GM18909 (cell line): ENCODE measurements around the gene CCL26.
A peak's percentile ranks its signal among the peaks of the same experiment; 100 is the strongest.
"Not testable (repeated sequence)": the region's sequence is repeated elsewhere in the genome, so short reads cannot be mapped to it uniquely, and the experiment has no call there.

ENCODE experiments used
- ATAC-seq: cut with Tn5 transposase; IDR thresholded peaks from one replicate; pipeline ENCODE4 v1.9.1; 2021; ENCODE audit warnings: mild to moderate bottlenecking; ENCODE audit not compliant: unreplicated experiment, poor library complexity

Gene CCL26

DNA sequence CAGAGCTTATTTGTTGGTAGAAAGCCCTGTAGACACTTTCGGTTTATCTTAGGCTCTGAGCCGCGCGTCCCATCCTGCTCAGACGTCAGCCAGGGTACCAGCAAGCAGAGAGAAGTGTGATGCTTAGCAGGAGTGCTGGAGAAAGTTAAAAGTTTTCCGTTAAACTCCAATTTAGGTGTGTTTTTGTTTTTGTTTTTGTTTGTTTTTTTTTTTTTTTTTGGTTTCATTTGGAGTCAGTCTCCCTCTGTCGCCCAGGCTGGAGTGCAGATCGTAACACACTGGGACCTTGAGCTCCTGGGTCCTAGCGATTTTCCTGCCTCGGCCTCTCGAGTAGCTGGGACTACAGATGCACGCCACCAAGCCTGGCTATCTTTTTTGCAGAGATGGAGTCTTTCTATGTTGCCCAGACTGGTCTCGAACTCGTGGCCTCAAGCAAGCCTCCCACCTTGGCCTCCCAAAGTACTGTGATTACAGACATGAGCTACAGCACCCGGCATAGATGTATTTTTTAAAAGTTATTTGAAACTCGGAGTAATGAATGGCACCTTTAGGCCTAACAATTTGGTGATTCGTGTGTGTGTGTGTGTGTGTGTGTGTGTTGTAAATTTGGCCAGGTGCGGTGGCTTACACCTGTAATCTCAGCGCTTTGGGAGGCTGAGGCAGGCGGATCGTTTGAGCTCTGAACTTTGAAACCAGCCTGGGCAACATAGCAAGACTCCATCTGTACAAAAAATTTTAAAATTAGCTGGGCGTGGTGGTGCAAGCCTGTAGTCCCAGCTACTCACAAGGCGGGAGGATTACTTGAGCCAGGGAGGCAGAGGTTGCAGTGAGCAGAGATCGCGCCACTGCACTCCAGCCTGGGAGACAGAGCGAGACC lies 32.0 kb downstream of the CCL26 start:
- ATAC-seq, result peak; percentile 25

DNA sequence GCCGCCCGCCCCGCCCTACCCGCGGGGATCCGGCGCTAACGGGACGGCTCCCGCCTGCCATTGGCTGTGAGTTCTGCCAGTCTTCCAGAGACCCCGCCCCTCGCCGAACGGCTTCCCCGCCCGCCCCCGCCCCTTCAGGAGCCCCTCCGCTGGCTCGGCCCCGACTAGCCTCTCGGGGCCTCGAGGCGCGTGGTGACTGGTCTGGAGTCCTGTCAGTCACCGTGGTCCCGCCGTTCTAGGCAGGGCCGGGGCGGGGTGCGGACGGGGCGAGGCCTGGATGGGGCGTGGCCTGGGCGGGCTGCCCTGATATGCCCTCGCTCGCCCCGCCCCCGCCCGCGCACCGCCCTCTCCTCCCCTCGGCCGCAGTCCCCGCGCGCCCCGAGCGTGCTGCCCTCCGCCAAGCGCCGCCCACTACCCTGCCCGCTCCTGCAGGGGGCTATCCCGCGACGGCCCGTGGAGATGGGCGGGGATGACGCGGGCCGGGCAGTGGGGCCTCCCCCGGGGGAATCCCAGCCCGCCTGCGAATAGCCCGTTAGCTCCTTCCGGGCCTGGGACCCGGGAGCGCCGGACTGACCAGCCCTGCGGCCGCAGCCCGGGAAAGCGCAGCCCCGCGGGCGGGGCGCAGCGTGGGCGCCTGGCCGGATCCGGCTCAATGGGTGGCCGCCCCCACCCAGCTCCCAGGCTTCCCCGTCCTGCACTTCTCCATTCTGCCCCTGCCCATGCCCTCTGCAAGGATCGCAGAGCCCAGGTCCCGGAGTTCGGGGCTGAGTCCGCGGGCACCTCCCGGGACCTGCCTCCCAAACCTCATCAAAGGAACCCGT lies 32.8 kb downstream of the CCL26 start:
- peak; percentile 94 for ATAC-seq

DNA sequence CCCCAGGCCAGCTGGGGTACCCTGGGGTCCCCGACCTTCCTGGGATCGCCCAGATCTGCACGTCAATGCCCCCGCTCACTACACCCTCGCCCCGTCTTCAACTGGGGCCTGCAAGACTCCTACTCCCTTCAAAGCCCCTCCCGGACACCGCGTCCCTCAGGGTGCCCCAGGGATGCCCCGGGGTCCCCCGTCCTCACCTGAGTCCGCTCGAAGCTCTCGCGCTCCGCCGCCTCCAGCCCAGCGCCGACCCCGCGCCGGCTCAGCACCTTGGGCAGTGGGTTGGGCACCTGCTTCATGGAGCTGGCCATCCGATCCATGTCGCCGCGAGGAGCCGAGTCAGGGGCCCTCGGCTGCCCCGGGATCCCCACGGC lies 33.4 kb downstream of the CCL26 start, which contains the start of gene HIP1:
Gene HIP1 (minus strand): TSS at position 338 of the 371 bp plus-strand sequence. CDS start 21 bp downstream, at position 317.
- no peak for ATAC-seq

DNA sequence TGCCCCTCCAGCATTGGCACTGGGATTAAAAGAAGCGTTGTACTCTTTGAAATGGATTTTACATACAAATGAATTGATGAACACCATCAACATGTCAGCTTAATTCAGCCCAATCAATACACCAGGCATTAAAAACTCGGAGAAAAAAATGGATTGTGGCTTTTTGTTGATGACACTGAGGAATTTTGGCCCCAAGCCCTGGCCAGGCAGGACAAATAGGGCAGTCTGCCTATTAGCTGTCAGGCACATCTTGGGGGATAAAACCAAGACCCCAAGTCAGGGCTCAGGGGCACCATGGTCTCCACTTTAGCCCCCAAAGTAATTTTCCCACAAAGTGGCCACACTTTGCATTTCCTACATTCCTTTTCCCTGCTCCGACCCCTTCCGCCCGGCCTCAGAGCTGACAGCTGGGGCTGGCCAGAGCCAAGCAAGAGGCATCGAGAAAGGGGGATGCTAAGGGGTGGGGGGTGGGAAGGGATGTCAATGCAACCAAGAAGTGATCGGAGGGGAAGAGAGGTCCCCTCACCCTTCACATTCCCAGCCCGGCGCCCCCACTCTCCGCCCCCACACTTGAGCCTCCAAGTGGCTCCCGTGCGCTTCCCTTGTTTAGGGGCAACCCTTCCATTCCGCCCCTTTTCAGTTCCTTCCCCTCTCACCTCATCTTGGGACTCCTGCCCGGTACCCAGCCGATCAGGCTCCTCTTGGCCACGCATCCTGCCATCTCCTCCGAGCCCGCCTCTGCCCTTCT lies 34.0 kb downstream of the CCL26 start:
- ATAC-seq, result no peak

DNA sequence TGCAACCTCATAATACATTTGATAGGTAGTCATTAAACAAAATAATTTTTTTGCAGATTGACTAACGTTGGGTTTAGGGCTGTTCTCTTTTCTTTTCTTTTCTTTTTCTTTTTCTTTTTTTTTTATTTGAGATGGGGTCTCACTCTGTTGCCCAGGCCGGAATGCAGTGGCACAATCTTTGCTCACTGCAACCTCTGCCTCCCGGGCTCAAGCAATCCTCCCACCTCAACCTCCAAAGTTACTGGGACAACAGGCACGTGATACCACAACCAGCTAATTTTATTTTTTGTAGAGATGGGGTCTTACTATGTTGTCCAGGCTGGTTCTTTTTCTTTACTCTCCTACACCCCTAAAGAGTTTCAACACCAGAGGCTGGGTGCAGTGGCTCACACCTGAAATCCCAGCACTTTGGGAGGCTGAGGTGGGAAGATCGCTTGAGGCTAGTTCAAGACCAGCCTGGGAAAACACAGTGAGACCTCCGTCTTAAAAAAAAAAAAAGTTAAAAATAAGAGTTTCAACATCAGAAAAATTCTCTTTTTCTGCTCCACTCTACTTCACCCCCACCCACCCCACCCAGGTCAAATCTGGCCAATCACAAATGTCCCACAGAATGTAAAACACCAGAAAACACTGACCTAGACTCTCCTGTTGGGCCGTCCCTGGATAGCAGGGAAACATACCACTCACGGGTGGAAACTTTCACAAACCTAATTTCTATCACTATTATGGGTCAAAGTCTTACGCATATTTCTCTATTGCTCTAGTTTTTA lies 36.2 kb downstream of the CCL26 start:
- no peak for ATAC-seq

DNA sequence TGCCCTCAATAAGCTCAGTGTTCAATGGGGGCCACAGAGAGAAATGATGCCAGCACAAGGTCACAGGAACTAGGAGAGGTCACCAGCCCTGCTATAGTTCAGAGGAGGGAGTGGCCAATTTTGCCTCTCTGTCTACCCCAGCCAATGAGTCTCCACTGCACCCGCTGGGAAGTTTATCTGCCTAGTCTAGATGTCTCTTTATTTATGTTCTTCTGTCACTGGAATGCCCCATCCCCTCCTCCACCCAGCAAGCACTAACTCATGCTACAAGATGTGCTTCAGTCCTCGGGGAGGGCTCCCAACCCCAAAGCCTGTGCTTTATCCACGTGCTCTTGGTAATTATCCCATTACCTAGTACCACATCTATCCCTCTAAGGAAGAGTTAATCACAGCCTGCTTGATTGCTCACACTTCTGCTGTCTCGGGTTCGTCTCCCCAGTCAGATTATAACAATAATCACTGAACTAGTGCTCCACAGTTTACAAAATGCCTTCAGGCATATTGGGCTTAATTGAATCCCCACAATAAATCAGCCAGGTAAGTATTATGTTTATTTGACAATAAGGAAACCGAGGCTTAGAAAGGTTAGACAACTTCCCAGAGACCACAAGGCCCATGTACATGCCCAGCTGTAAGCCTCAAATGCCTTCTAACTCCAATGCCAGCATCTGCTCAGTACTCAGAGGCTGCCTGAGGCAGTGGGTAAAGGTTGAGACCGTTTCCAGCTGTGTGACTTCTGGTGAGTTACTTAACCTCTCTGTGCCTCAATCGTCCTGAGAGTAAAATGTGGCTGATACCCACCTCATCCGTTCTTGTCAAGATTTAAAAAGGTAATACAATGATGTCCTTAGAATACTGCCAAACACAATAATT lies 37.2 kb downstream of the CCL26 start:
- no peak for ATAC-seq

DNA sequence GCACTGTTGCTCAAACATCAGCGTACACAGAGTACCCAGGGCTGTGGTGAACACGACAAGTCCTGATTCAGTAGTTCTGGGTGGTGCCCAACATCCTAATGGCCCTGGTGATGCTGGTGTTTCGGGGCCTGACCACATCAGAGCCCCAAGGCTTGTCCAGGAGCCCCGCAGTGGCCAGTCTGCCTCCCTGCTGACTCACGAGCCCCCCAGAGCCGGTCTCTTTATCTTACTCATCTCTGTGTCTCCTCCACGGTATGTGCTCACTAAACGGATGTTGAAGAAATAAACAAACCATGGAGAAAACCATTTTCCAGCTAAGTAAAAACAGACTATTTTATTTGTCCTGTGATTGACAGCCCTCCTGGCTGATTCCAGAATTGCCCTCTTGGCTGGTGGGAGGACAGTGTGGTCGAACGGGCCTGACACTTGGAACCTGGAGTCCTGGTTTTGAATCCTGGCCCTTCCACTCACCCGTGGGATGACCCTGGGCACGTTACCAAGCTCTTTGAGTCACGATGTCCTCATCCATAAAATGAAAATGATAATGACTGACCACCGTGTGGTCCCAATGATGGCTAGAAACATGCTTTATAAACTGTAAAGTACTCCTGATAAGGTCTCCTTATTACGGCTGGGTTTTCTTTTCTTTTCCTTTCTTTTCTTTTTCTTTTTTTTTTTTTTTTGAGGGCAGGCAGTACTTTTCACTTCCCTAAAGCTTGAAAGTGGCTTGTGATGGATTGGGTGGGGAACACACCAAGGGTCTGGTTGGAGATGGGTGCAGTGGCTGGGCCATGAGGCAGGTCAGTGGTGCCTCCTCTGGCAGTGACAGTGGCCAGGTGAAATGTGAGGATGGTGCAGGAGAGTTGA lies 39.0 kb downstream of the CCL26 start:
- no peak for ATAC-seq

DNA sequence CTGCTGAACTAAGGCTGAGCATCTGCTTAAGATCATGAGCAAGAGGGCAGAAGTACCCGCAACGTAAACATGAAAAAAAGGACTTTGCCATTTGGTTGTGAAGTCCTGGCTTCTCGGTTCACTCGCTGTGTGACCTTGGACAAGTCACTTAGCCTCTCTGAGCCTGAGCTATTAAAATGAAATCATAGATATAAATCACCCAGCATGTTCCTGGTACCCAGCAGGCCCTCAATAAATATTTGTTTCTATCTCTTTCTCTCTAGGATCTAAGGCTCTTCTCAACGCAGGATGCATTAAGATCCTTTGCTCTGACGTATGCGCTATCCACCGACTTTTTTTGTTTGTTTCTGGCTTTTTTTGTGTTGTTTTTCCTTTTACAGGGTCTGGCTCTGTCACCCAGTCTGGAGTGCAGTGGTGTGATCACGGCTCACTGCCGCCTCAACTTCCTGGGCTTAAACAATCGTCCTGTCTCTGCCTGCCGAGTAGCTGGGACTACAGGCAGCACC lies 39.9 kb downstream of the CCL26 start:
- ATAC-seq, result no peak

DNA sequence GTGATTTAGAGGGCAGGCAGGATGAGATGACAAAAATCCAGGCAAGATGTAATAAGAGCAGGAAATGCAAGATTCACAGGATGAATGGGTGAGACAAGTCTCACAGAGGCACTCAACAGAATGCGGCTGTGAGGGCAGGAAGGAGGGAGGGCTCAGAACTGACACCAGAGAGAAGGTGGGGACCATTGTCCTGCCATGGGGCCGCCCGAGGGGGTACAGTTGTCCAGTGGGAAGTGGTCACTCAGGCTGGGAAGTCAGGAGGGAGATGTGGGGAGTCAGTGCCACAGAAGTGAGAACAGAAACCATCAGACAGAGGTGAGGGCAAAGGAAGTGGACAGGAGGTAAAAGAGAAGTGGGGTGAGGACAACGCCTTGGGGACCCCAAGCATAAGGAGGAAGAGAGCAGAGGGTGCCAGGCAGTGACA lies 42.1 kb downstream of the CCL26 start:
- no peak for ATAC-seq

DNA sequence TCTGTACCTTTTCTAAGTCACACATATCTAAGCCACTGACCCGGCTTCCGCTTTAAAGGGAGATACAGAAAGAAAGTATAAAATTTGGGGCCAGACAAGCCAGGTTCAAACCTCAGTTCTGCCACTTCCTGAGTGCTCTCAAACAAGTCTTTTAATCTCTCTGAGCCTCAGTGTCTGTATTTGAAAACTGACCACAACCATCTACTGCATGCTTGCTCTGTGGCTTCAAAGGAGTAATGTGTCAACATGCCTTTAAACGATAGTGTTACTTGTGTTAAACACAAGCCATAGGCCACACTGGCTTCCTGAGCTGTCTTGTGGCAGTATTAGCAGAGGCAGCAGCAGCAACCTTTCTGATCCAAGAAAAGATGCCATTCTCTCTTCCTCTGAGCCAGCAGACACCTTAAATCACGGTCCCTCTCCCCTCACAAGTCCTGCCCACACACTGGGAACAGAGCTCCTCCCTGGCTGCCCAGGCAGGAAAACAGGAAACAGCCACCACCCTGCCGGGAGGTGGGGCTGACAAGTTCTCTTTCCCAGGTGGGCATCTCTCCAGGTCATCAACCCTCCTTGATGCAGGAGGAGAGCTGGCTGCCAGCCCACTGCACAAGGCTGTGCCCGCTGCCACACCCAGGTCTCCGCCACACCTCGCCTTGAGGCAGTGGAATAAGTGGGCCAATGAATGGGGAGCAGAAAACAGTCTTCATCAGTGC lies 44.0 kb downstream of the CCL26 start:
- no peak for ATAC-seq

DNA sequence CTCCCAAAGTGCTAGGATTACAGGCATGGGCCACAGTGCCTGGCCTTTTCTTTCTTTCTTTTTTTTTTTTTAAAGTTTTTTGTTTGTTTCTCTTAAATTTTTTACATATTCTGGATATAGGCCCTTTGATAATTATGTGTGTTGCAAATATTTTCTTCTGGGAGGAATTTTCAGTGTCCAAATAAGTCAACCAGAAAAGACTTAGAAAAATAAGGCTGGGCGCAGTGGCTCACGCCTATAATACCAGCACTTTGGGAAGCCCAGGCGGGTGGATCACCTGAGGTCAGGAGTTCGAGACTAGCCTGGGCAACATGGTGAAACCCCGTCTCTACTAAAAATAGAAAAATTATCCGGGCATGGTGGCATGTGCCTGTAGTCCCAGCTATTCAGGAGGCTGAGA lies 44.7 kb downstream of the CCL26 start:
- ATAC-seq, result not testable (repeated sequence)

DNA sequence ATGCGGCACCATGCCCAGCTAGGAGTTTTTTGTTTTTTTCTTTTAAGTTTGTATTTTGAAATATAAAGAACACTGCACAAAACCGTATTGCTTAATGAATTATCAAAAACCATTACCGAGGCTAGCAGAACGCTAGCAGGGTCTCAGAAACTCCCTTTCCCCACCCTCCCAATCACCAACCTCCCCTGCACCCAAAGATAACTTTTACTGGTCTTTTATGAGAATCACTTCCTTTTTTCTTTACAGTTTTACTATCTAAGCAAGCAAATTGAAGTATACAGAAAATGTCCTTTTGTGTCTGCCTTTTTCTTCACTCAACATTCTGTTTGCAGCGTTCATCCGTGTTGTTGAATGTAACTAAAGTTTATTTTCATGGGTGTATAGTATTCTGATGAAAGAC lies 46.7 kb downstream of the CCL26 start:
- no peak for ATAC-seq

DNA sequence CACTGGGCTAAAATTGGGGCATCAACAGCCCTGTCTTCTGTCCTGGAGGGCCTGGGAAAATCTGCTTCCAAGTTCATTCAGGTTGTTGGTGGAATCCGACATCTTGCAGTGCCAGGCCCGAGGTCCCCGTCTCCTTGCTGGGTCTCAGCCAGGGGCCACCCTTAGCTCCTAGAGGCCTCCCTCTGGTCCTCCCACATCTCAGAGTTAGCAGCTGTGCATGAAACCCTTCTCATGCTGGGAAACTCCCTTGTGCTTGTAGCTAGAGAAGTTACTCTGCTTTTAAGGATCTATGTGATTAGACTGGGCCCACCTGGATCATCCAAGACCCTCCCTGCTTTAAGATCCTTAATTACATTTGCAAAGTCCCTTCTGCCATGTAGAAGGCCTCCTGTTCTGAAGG lies 48.6 kb downstream of the CCL26 start:
- no peak for ATAC-seq

DNA sequence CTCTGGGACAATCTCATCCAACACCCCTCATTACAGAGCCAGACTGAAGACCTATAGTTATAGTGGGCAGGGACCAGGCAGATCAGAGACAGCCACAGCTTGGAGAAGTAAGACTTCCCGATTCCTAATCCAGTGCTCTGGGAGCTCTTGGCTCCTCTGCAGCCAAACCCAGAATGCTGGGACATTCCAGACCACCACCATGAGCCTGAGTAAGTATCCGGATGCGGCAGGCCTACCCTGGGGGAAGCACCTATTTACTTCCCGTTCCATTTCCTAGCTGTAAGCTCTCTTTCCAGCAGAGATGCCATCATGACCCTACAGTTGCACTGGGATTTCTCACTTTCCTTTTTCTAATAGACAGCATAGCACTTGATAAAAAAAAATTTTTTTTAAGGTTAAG lies 49.6 kb downstream of the CCL26 start:
- ATAC-seq, result no peak

DNA sequence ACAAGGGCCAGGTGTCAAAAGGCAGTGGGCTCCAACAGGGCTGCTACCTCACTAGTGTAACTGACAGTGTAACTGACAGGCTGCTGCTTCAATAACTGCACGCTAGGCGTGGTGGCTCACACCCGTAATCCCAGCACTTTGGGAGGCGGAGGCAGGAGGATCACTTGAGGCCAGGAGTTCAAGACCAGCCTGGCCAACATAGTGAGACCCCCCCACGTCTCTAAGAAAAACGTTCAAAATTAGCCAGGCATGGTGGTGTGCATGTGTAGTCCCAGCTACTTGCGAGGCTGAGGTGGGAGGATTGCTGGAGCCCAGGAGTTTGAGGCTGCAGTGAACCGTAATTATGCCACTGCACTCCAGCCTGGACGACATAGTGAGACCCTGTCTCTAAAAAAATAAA lies 50.1 kb downstream of the CCL26 start:
- not testable (repeated sequence) for ATAC-seq

DNA sequence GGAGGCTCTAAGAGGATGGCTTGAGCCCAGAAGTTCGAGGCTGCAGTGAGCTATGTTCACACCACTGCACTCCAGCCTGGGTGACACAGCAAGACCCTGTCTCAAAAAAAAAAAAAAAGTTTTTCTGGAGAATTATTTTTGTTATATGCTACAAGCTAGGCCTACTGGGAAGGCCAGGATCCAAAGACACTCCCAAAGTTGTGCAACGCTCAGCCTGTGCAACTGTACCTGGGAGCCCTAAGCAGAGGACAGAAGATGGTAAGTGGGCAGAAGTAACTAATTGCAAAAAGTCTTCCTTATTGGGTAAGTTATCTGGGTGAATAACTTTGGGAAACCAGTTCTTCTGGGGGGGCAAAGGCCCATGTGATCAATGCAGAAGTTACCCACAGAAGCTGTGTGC lies 50.6 kb downstream of the CCL26 start:
- no peak for ATAC-seq

DNA sequence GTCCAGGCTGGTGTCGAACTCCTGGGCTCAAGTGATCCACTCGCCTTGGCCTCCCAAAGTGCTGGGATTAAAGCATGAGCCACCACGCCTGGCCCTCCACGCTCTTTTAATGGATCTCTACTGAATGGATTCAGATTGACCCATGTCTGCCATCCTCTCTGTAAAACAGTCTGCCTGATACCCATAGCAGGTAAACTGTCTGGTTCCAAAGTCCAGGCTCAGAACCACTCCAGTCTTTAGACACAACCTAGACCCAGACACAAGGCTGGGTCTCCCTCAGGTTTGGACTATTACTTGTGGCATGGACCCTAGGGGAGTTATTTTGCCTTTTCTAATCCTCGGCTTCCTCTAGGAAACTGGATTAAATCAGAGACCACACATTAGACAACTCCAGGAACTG lies 52.4 kb downstream of the CCL26 start:
- ATAC-seq, result no peak
